ENCODE results near the gene ZNF625. TPM values are rescaled to one million over a fixed set of nuclear protein-coding genes. Genes with fewer than 3 reads are reported as not detected.

The ZNF625 gene
- 4.9 and 7.7 TPM in 2 replicates for total RNA-seq

DNA sequence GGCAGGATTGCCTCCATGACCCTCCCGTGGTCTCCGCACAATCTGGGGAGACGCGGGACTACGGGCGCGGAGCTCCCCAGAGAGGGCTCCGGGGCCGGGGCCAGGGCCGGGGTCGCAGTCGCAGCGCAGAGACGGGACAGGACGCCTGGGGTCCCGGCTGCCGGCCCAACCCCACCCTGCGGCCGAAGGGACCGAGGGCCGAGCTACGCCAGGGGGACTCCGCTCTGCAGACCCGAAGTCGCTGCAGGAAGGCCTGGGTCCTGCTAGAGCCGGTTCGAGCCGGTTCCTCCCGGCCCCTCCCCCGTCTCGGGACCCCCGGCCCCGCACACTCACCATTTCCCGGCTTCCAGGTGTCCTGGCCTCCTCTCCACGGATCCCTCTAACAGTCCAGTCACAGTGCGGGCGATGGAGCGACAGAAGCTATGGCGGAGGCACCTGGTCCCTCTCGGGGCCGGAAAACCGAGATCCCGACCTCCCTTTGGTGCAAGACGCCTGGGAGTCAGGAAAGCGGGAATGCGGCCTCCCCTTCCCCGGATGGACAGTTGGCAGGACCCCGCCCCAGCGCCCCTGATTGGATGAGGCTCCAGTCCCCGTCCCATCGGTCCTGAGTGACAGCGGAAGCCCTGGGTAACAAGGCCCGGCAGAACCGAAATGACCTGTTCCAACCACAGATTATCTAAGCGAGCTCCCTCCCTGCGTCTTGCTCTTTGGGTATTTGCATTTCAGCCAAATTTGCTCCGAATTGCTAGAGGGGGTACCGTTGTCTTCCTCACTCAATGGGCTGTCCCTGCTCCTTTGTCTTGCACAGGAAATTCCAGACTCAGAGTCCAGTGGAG lies at the start of gene ZNF625:
Gene ZNF625, minus strand, starts transcription at position 512 of the 836 bp plus-strand sequence. Its CDS starts 176 bp downstream, at position 336.

DNA sequence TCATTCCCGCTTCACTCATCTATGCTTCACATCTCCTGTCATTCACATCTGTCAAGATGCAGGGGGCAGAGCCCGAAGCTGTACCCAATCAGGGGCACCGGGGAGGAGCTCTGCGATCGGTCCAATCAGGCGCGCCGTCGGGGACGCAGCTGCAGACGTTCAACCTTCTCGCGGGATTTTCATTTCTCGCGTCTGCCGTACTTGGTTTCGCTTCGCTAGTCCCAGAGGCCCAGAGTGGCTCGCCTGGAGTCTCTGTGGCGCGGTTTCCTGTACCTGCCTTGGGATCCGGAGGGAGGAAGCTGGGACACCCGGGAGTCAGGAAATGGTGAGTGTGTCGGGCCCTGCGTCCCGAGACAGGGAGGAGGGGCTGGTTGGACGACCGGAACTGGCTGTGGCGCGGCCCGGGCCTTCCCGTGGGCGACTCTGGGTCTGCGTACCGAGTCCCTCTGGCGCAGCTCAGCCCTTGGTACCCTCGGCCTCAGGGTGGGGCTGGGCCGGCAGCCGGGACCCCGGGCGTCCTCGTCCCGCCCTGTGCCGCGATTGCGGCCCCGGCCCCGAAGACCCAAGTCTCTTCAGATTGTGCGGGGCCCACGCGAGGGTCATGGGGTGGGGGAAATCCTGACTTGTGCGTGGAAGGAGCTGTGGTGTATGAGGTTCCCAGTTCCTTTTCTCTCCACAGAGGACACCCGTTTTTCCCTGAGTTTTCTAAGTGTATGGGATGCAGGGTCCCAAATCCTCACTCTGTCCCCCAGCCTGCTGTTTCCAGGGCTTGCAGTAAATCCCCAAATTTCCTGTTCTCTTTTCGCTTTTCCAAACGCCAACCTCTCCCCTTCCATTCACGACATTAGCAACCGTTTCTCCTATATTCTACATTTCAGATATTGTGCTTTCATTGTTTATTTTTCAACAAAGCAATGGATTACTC lies 6.6 kb upstream of the ZNF625 start, which contains the start of gene ZNF136:
Gene ZNF136, plus strand, starts transcription at position 215 of the 925 bp plus-strand sequence. Its CDS starts 108 bp downstream, at position 323.

GRCh38 chr19:12139885-12140544 lies 16.5 kb downstream of the ZNF625 start, which contains the start of gene ZNF20:
Gene ZNF20 (minus strand): TSS chr19:12140350. CDS start chr19:12140182, 168 bp downstream.

Other genes starting within 250 kb of the ZNF625 start
- gene ZNF700, start 231.6 kb downstream of the ZNF625 start, total RNA-seq = 8.2 and 8.5 TPM in 2 replicates
- gene ZNF763, start 191.7 kb downstream of the ZNF625 start, total RNA-seq = 0.43 and 1.2 TPM in 2 replicates
- 1.2 and 4.3 TPM in 2 replicates for gene ZNF433, start 121.1 kb downstream of the ZNF625 start, total RNA-seq
- under 0.01 TPM in 1 of 2 replicates, not detected in the other for gene ZNF878, start 103.8 kb downstream of the ZNF625 start, total RNA-seq
- gene ZNF844, start 92.0 kb downstream of the ZNF625 start, total RNA-seq = 2.3 and 3.6 TPM in 2 replicates
- 2.3 and 4.1 TPM in 2 replicates for gene ZNF20, start 16.4 kb downstream of the ZNF625 start, total RNA-seq
- 2.9 and 3.6 TPM in 2 replicates for gene ZNF136, start 6.4 kb upstream of the ZNF625 start, total RNA-seq
- 6.6 and 7.5 TPM in 2 replicates for gene ZNF44, start 138.1 kb upstream of the ZNF625 start, total RNA-seq
- 1.7 and 2.4 TPM in 2 replicates for gene ZNF563, start 176.9 kb upstream of the ZNF625 start, total RNA-seq
- 1.9 and 2.1 TPM in 2 replicates for gene ZNF442, start 208.9 kb upstream of the ZNF625 start, total RNA-seq
- gene ZNF799, start 244.5 kb upstream of the ZNF625 start, total RNA-seq = 3.4 and 4.6 TPM in 2 replicates